ENCODE data around the gene EPHA8.

EPHA8 gene

GRCh38 chr1:22562584-22563583, at the start of gene EPHA8:
TSS of gene EPHA8 (plus strand) at chr1:22563489. CDS start at chr1:22563636, 147 bp downstream.
- DNase-seq (ENCODE audit: low read depth in 2 of 2), result no peak

DNA sequence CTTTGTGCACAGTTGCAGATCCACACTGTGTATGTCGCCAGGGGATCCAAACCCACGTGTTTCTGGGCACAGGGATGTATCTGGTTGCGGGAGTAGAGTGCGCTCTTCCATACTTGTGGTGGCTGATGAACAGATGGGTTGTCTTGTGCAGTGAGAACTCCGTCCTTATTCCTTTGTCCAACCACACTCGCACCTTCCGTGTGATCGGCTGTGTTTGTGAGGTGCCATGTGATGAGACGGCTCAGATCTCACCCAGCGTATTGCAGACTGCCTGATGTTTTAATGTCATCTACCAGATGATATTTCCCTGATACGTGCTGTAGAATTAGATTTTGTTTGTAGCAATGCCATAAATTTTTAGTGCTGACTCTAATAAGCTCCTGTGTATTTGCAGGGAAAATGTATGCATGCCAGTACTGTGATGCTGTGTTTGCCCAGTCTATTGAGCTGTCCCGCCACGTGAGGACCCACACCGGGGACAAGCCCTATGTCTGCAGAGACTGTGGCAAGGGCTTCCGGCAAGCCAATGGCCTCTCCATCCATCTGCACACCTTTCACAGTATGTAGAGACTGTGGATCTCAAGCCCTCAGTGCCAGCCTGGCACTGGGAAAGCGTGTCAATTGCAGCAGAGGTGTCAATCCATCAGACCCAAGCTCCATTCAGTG, 46.2 kb upstream of the EPHA8 start:
- no peak for DNase-seq (ENCODE audit: low read depth in 2 of 2)

- DNase-seq (ENCODE audit: low read depth in 2 of 2), result no peak
These were observed 45.3 kb upstream of the EPHA8 start for GRCh38 chr1:22517956-22518355.

- no peak for DNase-seq (ENCODE audit: low read depth in 2 of 2)
These were observed 44.9 kb upstream of the EPHA8 start for GRCh38 chr1:22518379-22518778.

- DNase-seq (ENCODE audit: low read depth in 2 of 2), result no peak
These were observed 42.4 kb upstream of the EPHA8 start for GRCh38 chr1:22520871-22521270.

DNA sequence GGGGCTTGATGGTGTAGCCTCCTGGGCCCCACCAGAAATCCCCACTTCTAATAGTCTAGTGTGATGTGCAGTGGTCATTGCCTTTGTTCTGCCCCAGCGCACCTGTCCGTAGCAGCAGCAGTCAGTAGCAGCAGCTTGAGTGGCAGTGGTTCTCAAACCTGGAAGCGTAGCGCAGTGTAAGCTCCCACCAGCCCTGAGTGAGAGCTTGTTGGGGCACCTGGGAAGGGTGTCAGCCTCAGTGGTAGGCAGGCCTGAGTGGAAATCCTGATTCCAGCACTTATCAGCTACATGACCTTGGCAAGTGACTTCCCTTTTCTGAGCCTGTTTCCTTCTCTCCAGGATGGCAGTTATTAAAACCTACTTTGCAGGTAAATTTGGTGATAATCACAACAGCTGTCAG, 41.6 kb upstream of the EPHA8 start:
- DNase-seq (ENCODE audit: low read depth in 2 of 2), result no peak

- no peak for DNase-seq (ENCODE audit: low read depth in 2 of 2)
These were observed 41.0 kb upstream of the EPHA8 start for GRCh38 chr1:22522221-22522743.

DNA sequence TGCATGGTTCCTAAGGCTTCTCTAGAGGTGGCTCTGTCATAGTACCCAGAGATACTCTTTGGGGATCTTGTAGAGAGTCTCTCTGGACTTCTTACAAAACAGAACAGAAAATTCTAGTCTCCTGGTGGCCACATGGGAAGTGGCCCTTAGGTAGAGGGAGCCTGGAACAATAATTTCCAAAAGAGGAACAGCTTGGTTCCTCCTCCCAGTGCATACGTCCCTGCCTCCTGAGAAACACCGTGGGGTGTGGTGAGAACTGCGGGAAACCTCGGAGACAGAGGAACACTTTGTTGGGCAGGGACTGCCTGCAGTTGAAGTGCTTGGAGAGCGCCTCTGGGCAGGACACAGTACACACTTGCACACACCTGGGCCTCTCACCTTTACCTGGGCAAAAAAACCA, 38.8 kb upstream of the EPHA8 start:
- DNase-seq (ENCODE audit: low read depth in 2 of 2), result no peak

GRCh38 chr1:22525211-22525610, 38.1 kb upstream of the EPHA8 start:
- DNase-seq (ENCODE audit: low read depth in 2 of 2), result no peak

GRCh38 chr1:22525646-22526045, 37.6 kb upstream of the EPHA8 start:
- DNase-seq (ENCODE audit: low read depth in 2 of 2), result no peak

- no peak for DNase-seq (ENCODE audit: low read depth in 2 of 2)
These were observed 37.2 kb upstream of the EPHA8 start for GRCh38 chr1:22526098-22526497.

GRCh38 chr1:22526677-22527076, 36.6 kb upstream of the EPHA8 start:
- DNase-seq (ENCODE audit: low read depth in 2 of 2), result no peak

- DNase-seq (ENCODE audit: low read depth in 2 of 2), result no peak
These were observed 36.2 kb upstream of the EPHA8 start for GRCh38 chr1:22527122-22527521.

DNA sequence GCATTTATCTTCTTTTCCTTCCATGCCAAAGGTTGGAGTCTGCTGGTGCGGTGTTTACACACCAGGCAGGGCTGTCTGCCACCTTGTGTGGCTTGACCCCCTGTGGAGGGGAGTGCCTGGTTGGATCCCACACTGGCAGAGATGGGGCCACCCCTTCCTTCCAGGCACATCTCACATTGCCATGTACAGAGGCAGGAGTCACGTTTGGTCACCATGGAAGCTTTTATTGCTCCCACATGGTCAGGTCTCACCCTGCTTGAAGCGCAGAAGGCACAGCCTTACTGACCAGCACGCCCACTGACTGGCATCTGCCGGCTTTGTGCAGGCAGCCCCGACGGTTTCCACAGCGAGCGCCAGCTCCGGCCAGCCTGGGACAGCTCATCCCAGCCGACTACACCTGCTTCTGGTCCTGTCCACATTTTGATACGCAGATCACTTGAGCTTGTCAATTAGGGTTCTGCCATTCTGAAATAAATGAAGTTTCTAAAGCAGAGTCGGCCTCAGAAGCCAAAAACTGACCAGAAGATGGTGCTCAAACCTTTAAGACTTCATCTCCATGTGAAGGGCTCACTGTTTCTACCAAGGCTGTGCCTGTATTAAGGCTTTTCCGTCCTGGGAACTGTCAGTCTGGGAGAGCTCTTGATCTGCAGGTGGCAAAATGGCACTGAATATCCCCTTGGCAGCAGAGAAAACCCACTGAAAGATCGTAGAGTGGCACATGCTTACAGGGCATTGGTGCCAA, 35.6 kb upstream of the EPHA8 start:
- no peak for DNase-seq (ENCODE audit: low read depth in 2 of 2)

DNA sequence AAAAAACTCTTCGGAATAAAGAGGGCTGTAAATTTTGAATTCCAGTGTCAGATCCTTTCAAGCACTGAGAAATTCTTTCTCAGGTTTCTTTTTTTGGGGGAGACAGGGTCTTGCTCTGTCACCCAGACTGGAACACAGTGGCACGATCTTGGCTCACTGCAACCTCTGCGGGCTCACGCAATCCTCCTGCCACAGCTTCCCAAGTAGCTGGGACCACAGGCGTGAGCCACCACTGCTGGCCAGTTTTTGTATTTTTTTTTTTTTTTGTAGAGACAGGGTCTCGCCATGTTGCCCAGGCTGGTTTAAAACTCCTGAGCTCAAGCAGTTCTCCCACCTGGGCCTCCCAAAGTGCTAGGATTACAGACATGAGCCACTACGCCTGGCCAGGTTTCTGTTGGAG, 34.8 kb upstream of the EPHA8 start:
- DNase-seq (ENCODE audit: low read depth in 2 of 2), result no peak

DNA sequence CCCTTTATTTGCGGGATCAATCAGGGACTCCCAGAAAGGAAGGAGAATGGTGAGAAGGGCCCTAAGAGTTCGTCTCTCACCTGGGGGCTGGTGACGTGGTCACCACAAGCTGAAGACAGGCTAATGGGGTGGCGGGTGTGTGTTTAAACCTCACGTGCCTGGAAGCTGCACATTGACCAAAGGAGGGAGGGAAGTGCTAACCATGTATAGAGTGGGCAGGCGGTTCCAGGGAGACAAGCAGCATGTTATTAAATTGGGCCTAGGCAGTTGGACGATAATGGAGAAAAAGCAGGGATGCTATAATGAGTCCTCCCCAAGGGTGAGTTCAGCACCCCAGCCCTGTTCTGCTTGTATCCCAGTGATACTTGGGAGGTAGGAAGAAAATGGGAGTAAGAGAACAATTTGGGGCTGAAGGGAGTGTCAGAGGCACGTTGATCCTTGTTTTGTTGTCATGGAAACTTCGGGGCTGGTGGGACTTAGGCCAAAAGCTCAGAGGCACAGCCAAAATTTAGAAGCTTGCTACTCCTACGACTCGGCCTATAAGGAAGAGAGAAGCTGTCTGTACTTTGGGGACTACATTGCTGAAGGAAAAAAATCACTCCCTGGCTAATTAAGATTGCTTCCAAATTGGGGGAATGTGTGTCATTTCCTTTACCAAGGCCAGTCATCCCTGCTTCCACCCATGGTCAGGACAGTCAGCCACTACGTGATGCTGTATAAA, 33.2 kb upstream of the EPHA8 start:
- DNase-seq (ENCODE audit: low read depth in 2 of 2), result no peak

DNA sequence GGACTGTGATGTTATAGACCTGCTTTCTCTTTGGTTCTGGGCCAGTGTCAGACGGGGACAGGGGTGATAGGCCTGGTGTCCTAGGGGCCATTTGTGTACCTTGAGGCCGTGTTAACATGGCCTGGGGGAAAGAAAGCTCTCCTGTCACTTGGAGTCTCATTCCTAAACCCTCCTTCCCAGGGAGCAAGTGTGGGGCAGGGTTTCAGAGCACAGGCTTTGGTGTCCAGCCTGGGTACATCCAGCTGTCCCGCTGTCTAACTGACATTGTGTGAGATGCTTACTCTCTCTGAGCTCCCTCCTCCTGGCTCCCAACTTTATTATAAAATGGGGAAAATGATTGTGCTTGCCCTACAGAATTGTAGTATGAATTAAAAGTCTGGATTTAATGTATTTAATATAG, 32.6 kb upstream of the EPHA8 start:
- DNase-seq (ENCODE audit: low read depth in 2 of 2), result no peak

GRCh38 chr1:22531251-22531650, 32.0 kb upstream of the EPHA8 start:
- no peak for DNase-seq (ENCODE audit: low read depth in 2 of 2)

DNA sequence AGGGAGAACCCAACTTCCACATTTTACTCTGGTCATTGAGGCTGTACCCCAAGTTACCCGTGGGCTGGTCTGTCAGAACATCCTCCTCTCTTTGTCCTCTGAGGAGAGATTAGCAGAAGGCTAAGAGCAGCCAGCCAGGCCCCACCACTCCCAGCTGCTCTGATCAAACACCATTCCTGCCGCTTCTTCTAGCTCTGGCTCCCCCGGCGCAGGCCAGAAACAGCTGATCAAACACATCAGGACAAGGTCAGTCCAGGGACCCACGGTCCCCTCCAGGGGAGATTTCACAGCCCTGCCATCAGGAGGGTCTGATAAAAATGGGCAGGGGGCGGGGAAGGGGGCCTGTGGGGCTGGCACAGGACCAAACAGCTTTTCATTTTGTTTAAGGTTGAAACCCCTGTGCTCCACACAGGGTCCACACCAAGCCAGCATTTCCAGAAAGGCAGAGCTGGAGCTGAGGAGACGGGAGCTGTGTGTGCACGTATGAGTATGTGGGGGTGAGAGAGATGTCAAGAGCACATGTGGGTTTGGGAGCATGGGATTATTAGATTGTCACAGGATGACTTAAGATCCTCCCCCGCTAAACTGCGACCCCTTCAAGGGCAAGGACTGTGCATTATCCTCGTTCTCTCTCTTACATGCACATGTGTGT, 29.9 kb upstream of the EPHA8 start:
- DNase-seq (ENCODE audit: low read depth in 2 of 2), result no peak

GRCh38 chr1:22534951-22535350, 28.3 kb upstream of the EPHA8 start:
- DNase-seq (ENCODE audit: low read depth in 2 of 2), result no peak

DNA sequence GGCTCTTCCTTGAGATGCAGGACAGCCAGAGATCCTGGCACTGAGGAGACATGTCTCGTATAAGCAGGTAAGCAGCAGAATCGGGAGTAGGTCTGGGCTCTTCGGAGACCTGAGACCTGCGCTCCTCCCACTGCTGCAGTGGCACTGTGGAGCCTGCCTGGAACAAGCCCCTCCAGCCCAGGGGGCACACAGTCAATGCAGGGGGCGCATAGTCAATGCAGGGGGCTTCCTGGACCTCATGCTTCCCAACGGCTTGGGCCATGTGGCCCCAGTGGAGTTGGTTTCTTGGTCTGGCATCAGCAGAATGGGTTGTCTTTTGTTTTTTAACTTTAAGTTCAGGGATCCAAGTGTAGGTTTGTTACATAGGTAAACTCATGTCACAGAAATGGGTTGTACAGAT, 27.9 kb upstream of the EPHA8 start:
- DNase-seq (ENCODE audit: low read depth in 2 of 2), result no peak
